Keratinocyte (primary cell): ENCODE results near the gene TMEM184A. TPM values are rescaled to one million over a fixed set of nuclear protein-coding genes. Genes with fewer than 3 reads are reported as not detected.

Experiments used
- DNase-seq: peaks from one replicate; pipeline ENCODE4 v3.0.0-alpha.2; 2011; ENCODE audit warnings: low read depth, missing footprints, low spot score
- FAIRE-seq: peaks from 2 replicates; lab custom pipeline; 2011; peaks lifted over from hg19 to GRCh38; lab: Jason Lieb, UNC
- H2AFZ ChIP-seq: 2 replicates; pipeline ENCODE4 v1.6.0; 2012; ENCODE audit warnings: low read length, control low read depth, inconsistent platforms; ENCODE audit not compliant: control insufficient read depth
- H3K27ac ChIP-seq: 2 replicates; pipeline ENCODE4 v1.5.1; 2011; ENCODE audit warnings: low read length; ENCODE audit not compliant: control insufficient read depth, insufficient read depth
- H3K27me3 ChIP-seq: 3 replicates; pipeline ENCODE4 v1.6.0; 2011; ENCODE audit warnings: low read length; ENCODE audit not compliant: control insufficient read depth, insufficient read depth; ENCODE audit errors: extremely low read depth
- H3K36me3 ChIP-seq, 2 experiments: 2 replicates in 1 of 2; 3 replicates in 1 of 2; pipeline ENCODE4 v1.5.1; 2011; ENCODE audit warnings: low read length in 2 of 2, mild to moderate bottlenecking in 1 of 2; ENCODE audit not compliant: control insufficient read depth in 2 of 2, insufficient read depth in 2 of 2; ENCODE audit errors: extremely low read depth in 1 of 2
- H3K4me1 ChIP-seq: 3 replicates; pipeline ENCODE4 v1.5.1; 2011; ENCODE audit warnings: low read length; ENCODE audit not compliant: control insufficient read depth, insufficient read depth; ENCODE audit errors: extremely low read depth
- H3K4me2 ChIP-seq: 3 replicates; pipeline ENCODE4 v1.6.0; 2011; ENCODE audit warnings: low read depth, low read length; ENCODE audit not compliant: control insufficient read depth, insufficient read depth; ENCODE audit errors: extremely low read depth
- H3K4me3 ChIP-seq, 3 experiments: fragments of 200-600 bp in 1 of 3; sonication (generic) in 1 of 3; 2 replicates in 2 of 3; 3 replicates in 1 of 3; pipeline ENCODE4 v1.5.1; 2011 to 2016; ENCODE audit warnings: low read length in 3 of 3, mild to moderate bottlenecking in 3 of 3, control low read depth in 2 of 3, inconsistent platforms in 1 of 3, low read depth in 1 of 3, mixed read lengths in 1 of 3, mixed run types in 1 of 3, moderate library complexity in 1 of 3; ENCODE audit not compliant: control insufficient read depth in 2 of 3, insufficient read depth in 2 of 3; ENCODE audit errors: extremely low read depth in 1 of 3
- H3K79me2 ChIP-seq: 2 replicates; pipeline ENCODE4 v1.6.0; 2012; ENCODE audit warnings: low read length; ENCODE audit not compliant: control insufficient read depth, insufficient read depth
- H3K9ac ChIP-seq: 3 replicates; pipeline ENCODE4 v1.6.0; 2011; ENCODE audit warnings: low read length; ENCODE audit not compliant: control insufficient read depth, insufficient read depth; ENCODE audit errors: extremely low read depth
- H3K9me1 ChIP-seq: 3 replicates; pipeline ENCODE4 v1.6.0; 2011; ENCODE audit warnings: low read length; ENCODE audit not compliant: control insufficient read depth, insufficient read depth; ENCODE audit errors: extremely low read depth
- H3K9me3 ChIP-seq: 2 replicates; pipeline ENCODE4 v1.5.1; 2012; ENCODE audit warnings: low read depth, low read length; ENCODE audit not compliant: control insufficient read depth
- H4K20me1 ChIP-seq: 3 replicates; pipeline ENCODE4 v1.6.0; 2011; ENCODE audit warnings: low read length; ENCODE audit not compliant: control insufficient read depth, insufficient read depth; ENCODE audit errors: extremely low read depth
- EZH2 ChIP-seq: IDR thresholded peaks from one replicate; pipeline ENCODE4 v1.6.1; 2012; ENCODE audit warnings: inconsistent platforms, mild to moderate bottlenecking, low read length, moderate library complexity
- dilution Hi-C: fragments of 300-500 bp; cut with MboI; formaldehyde crosslinking; loops from one replicate; pipeline ENCODE4 v1.7.0; 2020; ENCODE audit warnings: low sequenced_read_pairs; ENCODE audit not compliant: extremely low pct_ligation_motif_present
- polyA plus RNA-seq, 5 experiments: library from polyadenylated mRNA; depleted of rRNA in 3 of 5; stranded (reverse) in 3 of 5; stranded (forward) in 1 of 5; unstranded in 1 of 5; fragments of >200 nt; gene quantifications; 1 replicate in 1 of 5; 2 replicates in 3 of 5; 3 replicates in 1 of 5; pipeline versions ENCODE4 v1.2.1 to v1.2.3, GENCODE V29; 2011 to 2012; ENCODE audit warnings: missing spikeins in 2 of 5, low read depth in 1 of 5, low replicate concordance in 1 of 5
- TF ChIP-seq, protein P1 (sequence below), 3 experiments: IDR thresholded peaks in 1 of 3; conservative IDR thresholded peaks in 1 of 3; optimal IDR thresholded peaks in 1 of 3; 2 replicates in 2 of 3; 3 replicates in 1 of 3; pipeline versions ENCODE3 to v1.5.1; 2011; ENCODE audit warnings: low read length in 3 of 3, mild to moderate bottlenecking in 3 of 3, moderate library complexity in 2 of 3, control low read depth in 1 of 3, inconsistent platforms in 1 of 3; ENCODE audit not compliant: insufficient read depth in 2 of 3; ENCODE audit errors: extremely low read depth in 1 of 3

The TMEM184A gene
- polyA plus RNA-seq, 1 donor (not counting 4 experiments of a cell fraction or from before 2014, with no cell fraction given) = 2.9 TPM

DNA sequence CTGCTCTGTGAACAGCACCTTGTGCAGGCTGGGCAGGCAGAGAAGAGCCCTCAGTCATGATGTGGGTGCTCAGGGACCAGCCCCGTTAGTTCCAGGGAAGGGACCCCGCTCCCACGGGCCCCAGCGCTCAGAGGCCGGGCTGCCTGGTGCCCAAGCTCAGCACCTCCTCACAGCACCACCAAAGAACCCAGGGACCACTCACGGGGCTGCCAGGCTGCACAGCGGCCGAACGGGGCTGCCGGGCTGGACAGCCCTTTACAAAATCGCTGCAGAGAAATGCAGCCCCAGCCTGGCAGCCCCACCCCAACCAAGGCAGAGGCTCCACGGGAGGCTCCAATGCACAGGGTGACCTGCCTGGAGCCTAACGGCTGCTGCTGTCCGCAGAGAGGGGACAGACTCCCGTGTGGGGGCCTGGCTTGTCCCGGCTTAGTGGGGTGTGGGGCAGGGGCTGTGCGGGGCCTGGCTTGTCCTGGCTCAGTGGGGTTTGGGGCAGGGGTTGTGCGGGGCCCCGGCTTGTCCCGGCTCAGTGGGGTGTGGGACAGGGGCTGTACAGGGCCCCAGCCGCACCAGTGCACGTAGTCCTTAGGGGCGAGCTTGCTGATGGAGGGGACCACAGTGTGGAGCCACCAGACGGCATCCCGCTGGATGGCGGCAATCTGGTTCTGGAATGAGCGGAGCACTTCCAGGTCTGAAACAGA, 61.0 kb downstream of the TMEM184A start:
- Histone ChIP-seq H3K36me3 (peaks cover 27 to 33% of the 10 kb centered on the region in 2 experiments), H3K9me3 (no peaks in the 10 kb centered on the region), H3K79me2 (no peaks in the 10 kb centered on the region), H3K4me3 (no peak overlapping the region), H3K4me2 (no peak overlapping the region), H3K4me1 (no peaks in the 10 kb centered on the region), H3K9me1 (no peaks in the 10 kb centered on the region), H2AFZ (no peak overlapping the region), H4K20me1 (no peaks in the 10 kb centered on the region), H3K27ac (no peak overlapping the region), H3K9ac (no peak overlapping the region), H3K27me3 (no peaks in the 10 kb centered on the region)
- FAIRE-seq (no peak), DNase-seq (no peak)
- TF ChIP-seq EZH2 = no peak
- dilution Hi-C loops = no loop called here

- no peak for DNase-seq
These were observed 61.6 kb downstream of the TMEM184A start for GRCh38 chr7:1494447-1494846.

More at GRCh38 chr7:1494447-1494846, 61.6 kb downstream of the TMEM184A start:
- Histone ChIP-seq H3K27me3 (no peaks in the 10 kb centered on the region), H3K4me3 (no peak overlapping the region), H3K9ac (no peak overlapping the region), H3K9me3 (no peaks in the 10 kb centered on the region), H2AFZ (no peak overlapping the region), H3K4me1 (no peaks in the 10 kb centered on the region), H3K79me2 (no peaks in the 10 kb centered on the region), H3K9me1 (no peaks in the 10 kb centered on the region), H4K20me1 (no peaks in the 10 kb centered on the region), H3K4me2 (no peak overlapping the region), H3K27ac (no peak overlapping the region), H3K36me3 (peaks cover 27 to 33% of the 10 kb centered on the region in 2 experiments)
- no peak for FAIRE-seq
- TF ChIP-seq EZH2 = no peak
- TF ChIP-seq, protein P1, sequence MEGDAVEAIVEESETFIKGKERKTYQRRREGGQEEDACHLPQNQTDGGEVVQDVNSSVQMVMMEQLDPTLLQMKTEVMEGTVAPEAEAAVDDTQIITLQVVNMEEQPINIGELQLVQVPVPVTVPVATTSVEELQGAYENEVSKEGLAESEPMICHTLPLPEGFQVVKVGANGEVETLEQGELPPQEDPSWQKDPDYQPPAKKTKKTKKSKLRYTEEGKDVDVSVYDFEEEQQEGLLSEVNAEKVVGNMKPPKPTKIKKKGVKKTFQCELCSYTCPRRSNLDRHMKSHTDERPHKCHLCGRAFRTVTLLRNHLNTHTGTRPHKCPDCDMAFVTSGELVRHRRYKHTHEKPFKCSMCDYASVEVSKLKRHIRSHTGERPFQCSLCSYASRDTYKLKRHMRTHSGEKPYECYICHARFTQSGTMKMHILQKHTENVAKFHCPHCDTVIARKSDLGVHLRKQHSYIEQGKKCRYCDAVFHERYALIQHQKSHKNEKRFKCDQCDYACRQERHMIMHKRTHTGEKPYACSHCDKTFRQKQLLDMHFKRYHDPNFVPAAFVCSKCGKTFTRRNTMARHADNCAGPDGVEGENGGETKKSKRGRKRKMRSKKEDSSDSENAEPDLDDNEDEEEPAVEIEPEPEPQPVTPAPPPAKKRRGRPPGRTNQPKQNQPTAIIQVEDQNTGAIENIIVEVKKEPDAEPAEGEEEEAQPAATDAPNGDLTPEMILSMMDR (optimal IDR thresholded peaks at IDR 0.05 in 1 of 3, IDR thresholded peaks at IDR 0.05 in 1 of 3, conservative IDR thresholded peaks at IDR 0.05 in 1 of 3; ENCODE audit: extremely low read depth in 1 of 3, insufficient read depth in 2 of 3, low read length in 3 of 3) = no peak
- dilution Hi-C loops = no loop called here
